GM19035 (cell line): ENCODE results near the gene FXYD4.

Experiments used
- ATAC-seq: cut with Tn5 transposase; IDR thresholded peaks from one replicate; pipeline ENCODE4 v1.9.1; 2021; ENCODE audit not compliant: unreplicated experiment

FXYD4 gene

GRCh38 chr10:43343126-43343525 lies 28.3 kb upstream of the FXYD4 start:
- ATAC-seq = no peak

- ATAC-seq = no peak
Observed at GRCh38 chr10:43344051-43344450, 27.4 kb upstream of the FXYD4 start.

- no peak for ATAC-seq
Observed at GRCh38 chr10:43347997-43348396, 23.4 kb upstream of the FXYD4 start.

- peak; percentile 100 for ATAC-seq
Observed at GRCh38 chr10:43348511-43349312, 22.7 kb upstream of the FXYD4 start.

- no peak for ATAC-seq
Observed at GRCh38 chr10:43350156-43350555, 21.3 kb upstream of the FXYD4 start.

- ATAC-seq = no peak
Observed at GRCh38 chr10:43350686-43351085, 20.8 kb upstream of the FXYD4 start.

- no peak for ATAC-seq
Observed at GRCh38 chr10:43351301-43351700, 20.1 kb upstream of the FXYD4 start.

GRCh38 chr10:43352951-43353350 lies 18.5 kb upstream of the FXYD4 start:
- no peak for ATAC-seq

GRCh38 chr10:43353495-43354329 lies 17.7 kb upstream of the FXYD4 start:
- ATAC-seq = no peak

GRCh38 chr10:43354330-43354635 lies 17.2 kb upstream of the FXYD4 start:
- no peak for ATAC-seq

GRCh38 chr10:43354879-43355380 lies 16.5 kb upstream of the FXYD4 start:
- no peak for ATAC-seq

GRCh38 chr10:43355749-43356371 lies 15.6 kb upstream of the FXYD4 start:
- no peak for ATAC-seq

GRCh38 chr10:43360086-43360485 lies 11.3 kb upstream of the FXYD4 start:
- ATAC-seq = no peak

- ATAC-seq = no peak
Observed at GRCh38 chr10:43361547-43362190, 9.8 kb upstream of the FXYD4 start.

GRCh38 chr10:43362191-43362839 lies 9.1 kb upstream of the FXYD4 start:
- ATAC-seq = peak; percentile 99

GRCh38 chr10:43365001-43365400 lies 6.4 kb upstream of the FXYD4 start:
- no peak for ATAC-seq

GRCh38 chr10:43369921-43370320 lies 1.5 kb upstream of the FXYD4 start:
- no peak for ATAC-seq

GRCh38 chr10:43370671-43371215 lies 693 bp upstream of the FXYD4 start:
- no peak for ATAC-seq

- no peak for ATAC-seq
Observed at GRCh38 chr10:43372765-43373361, 1.4 kb downstream of the FXYD4 start.

- no peak for ATAC-seq
Observed at GRCh38 chr10:43373461-43373860, 2.0 kb downstream of the FXYD4 start.
